SH-SY5Y (cell line): ENCODE results near the gene SAMM50.

Experiments
- GATA2 ChIP-seq: IDR thresholded peaks from 2 replicates; pipeline ENCODE4 v1.6.1; 2011; ENCODE audit warnings: mild to moderate bottlenecking, low read depth, low read length
- GATA3 ChIP-seq: IDR thresholded peaks from 2 replicates; pipeline ENCODE4 v1.6.1; 2011; ENCODE audit warnings: low read depth, mild to moderate bottlenecking, low read length, moderate library complexity

GRCh38 chr22:44030702-44031082, 75.5 kb downstream of the SAMM50 start:
- TF ChIP-seq GATA2, result no peak
- no peak for TF ChIP-seq GATA3
